Prostate gland (tissue), 2 donors: Measurements from ENCODE around the gene PLEKHJ1.

Source experiments
- POLR2A ChIP-seq: fragments of 450-650 bp; IDR thresholded peaks from one replicate; pipeline ENCODE4 v1.6.1; 2016; ENCODE audit warnings: antibody characterized with exemption, mild to moderate bottlenecking
- POLR2AphosphoS5 ChIP-seq: sonication (generic); formaldehyde crosslinking; IDR thresholded peaks from one replicate; pipeline ENCODE4 v1.6.1; 2017; ENCODE audit warnings: antibody characterized with exemption
- TF ChIP-seq, protein P1 (sequence below), 4 experiments: fragments of 200-600 bp in 2 of 4; fragments of 450-650 bp in 2 of 4; sonication (generic) in 2 of 4; IDR thresholded peaks; 1 replicate in 3 of 4; 2 replicates in 1 of 4; pipeline ENCODE4 v1.5.1; 2016 to 2019; ENCODE audit warnings: antibody characterized with exemption in 4 of 4, mild to moderate bottlenecking in 2 of 4, moderate library complexity in 2 of 4

DNA sequence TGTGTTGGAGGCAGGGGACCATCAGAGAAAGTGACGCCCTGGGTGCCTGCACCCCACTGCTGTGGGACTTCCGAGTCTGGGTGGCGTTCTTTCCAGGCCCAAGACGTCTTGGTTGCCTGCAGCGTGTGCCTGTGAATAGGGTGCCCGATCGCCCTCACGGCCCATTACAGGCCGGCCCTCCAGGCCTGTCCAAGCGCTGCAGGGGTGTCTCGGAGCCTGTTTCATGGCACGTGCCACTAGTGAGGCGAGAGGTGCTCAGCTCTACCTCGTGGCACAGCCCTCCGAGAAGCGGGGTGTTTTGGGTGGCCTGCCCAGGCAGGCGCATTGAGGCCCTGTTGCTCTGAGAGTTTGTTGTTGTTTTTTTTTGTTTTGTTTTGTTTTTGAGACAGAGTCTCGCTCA, 42.3 kb downstream of the PLEKHJ1 start:
- TF ChIP-seq, protein P1, sequence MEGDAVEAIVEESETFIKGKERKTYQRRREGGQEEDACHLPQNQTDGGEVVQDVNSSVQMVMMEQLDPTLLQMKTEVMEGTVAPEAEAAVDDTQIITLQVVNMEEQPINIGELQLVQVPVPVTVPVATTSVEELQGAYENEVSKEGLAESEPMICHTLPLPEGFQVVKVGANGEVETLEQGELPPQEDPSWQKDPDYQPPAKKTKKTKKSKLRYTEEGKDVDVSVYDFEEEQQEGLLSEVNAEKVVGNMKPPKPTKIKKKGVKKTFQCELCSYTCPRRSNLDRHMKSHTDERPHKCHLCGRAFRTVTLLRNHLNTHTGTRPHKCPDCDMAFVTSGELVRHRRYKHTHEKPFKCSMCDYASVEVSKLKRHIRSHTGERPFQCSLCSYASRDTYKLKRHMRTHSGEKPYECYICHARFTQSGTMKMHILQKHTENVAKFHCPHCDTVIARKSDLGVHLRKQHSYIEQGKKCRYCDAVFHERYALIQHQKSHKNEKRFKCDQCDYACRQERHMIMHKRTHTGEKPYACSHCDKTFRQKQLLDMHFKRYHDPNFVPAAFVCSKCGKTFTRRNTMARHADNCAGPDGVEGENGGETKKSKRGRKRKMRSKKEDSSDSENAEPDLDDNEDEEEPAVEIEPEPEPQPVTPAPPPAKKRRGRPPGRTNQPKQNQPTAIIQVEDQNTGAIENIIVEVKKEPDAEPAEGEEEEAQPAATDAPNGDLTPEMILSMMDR (IDR thresholded peaks at IDR 0.05) = no peak
- TF ChIP-seq POLR2A (no peak), POLR2AphosphoS5 (no peak)
